GM18511 (cell line): Measurements from ENCODE around the gene CLDN6.

Source experiments
- ATAC-seq: cut with Tn5 transposase; IDR thresholded peaks from one replicate; pipeline ENCODE4 v1.9.1; 2021; ENCODE audit warnings: mild to moderate bottlenecking, moderate library complexity; ENCODE audit not compliant: unreplicated experiment

The CLDN6 gene

GRCh38 chr16:3029491-3030221, 11.7 kb upstream of the CLDN6 start:
- no peak for ATAC-seq

- no peak for ATAC-seq
Observed at GRCh38 chr16:3028716-3029319, 10.8 kb upstream of the CLDN6 start.

GRCh38 chr16:3027983-3028715, 10.2 kb upstream of the CLDN6 start:
- ATAC-seq = no peak

GRCh38 chr16:3027489-3027795, 9.5 kb upstream of the CLDN6 start:
- ATAC-seq = no peak

- ATAC-seq = no peak
Observed at GRCh38 chr16:3026609-3027488, 8.9 kb upstream of the CLDN6 start.

GRCh38 chr16:3026003-3026378, 8.0 kb upstream of the CLDN6 start:
- no peak for ATAC-seq

GRCh38 chr16:3025032-3026002, 7.3 kb upstream of the CLDN6 start:
- no peak for ATAC-seq

- ATAC-seq = peak; percentile 80
Observed at GRCh38 chr16:3023669-3024478, 5.9 kb upstream of the CLDN6 start, which contains the start of the genes HCFC1R1 and THOC6. TSS of gene HCFC1R1 (minus strand) at chr16:3023942. CDS start at chr16:3023941, 1 bp downstream. TSS of gene THOC6 (plus strand) at chr16:3024035. CDS start at chr16:3024327, 292 bp downstream.

GRCh38 chr16:3023415-3023668, 5.4 kb upstream of the CLDN6 start:
- no peak for ATAC-seq

- no peak for ATAC-seq
Observed at GRCh38 chr16:3022684-3023414, 4.9 kb upstream of the CLDN6 start.

- no peak for ATAC-seq
Observed at GRCh38 chr16:3022208-3022683, 4.3 kb upstream of the CLDN6 start.

GRCh38 chr16:3021449-3022207, 3.6 kb upstream of the CLDN6 start:
- ATAC-seq = no peak

GRCh38 chr16:3020604-3021448, 2.8 kb upstream of the CLDN6 start:
- no peak for ATAC-seq

- ATAC-seq = no peak
Observed at GRCh38 chr16:3020247-3020603, 2.2 kb upstream of the CLDN6 start, which contains the start of gene TNFRSF12A. TSS of gene TNFRSF12A (plus strand) at chr16:3020368. CDS start at chr16:3020398, 30 bp downstream.

- ATAC-seq = no peak
Observed at GRCh38 chr16:3019594-3020246, 1.7 kb upstream of the CLDN6 start.

GRCh38 chr16:3017344-3017743, 639 bp downstream of the CLDN6 start:
- no peak for ATAC-seq
